Measurements from ENCODE around the gene PSMB2.

The PSMB2 gene

DNA sequence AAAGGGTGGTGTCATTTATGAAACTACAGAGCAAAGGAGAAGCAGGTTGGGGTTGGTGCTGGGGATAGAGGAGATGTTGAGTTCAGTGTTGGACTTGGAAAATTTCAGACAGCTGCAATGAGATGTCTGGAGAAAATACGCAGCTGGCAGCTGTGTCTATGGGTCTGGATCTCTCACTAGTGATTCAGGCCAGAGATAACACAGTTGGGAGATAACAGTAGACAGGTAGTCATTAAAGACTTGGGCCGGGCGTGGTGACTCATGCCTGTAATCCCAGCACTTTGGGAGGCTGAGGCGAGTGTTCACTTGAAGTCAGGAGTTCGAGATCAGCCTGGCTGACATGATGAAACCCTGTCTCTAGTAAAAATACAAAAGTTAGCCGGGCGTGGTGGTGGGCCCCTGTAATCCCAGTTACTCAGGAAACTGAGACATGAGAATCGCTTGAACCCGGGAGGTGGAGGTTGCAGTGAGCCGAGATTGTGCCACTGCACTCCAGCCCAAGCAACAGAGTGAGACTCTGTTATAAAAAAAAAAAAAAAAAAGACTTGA lies 70.7 kb downstream of the PSMB2 start:
- DNase-seq = peak; percentile 28

- peak; percentile 18 for DNase-seq
These were observed 71.4 kb downstream of the PSMB2 start for GRCh38 chr1:35569936-35570335.

- peak; percentile 83 for DNase-seq
These were observed 72.3 kb downstream of the PSMB2 start for GRCh38 chr1:35568975-35569395.

DNA sequence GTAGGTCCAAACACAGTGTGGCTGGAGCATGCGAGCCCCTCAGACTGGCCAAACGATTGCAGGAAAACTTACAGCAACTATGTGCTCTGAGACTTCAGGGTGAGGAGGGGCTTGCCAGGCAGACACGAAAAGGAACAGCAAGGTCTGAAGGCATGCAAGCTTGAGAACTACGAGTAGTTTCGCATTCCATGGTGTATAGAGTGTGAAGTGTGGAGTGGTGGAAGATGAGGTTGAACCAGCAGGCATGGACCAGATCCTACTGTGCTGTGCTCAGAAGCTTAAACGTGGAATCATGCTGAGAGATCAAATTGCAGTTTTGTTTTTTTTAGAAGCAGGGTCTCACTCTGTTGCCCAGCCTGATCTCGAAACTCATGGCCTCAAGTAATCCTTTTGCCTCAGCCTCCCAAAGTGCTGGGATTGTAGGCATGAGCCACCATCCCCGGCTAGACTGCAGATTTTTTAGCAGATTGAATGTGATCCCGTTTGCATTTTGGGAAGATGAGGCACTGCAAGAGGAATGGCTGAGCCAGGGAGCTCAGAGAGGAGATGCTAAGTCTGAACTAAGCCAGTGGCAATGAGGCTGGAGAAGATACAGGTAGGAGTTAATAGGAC lies 73.3 kb downstream of the PSMB2 start:
- peak; percentile 41 for DNase-seq

- no peak for DNase-seq
These were observed 75.6 kb downstream of the PSMB2 start for GRCh38 chr1:35565742-35566133.

DNA sequence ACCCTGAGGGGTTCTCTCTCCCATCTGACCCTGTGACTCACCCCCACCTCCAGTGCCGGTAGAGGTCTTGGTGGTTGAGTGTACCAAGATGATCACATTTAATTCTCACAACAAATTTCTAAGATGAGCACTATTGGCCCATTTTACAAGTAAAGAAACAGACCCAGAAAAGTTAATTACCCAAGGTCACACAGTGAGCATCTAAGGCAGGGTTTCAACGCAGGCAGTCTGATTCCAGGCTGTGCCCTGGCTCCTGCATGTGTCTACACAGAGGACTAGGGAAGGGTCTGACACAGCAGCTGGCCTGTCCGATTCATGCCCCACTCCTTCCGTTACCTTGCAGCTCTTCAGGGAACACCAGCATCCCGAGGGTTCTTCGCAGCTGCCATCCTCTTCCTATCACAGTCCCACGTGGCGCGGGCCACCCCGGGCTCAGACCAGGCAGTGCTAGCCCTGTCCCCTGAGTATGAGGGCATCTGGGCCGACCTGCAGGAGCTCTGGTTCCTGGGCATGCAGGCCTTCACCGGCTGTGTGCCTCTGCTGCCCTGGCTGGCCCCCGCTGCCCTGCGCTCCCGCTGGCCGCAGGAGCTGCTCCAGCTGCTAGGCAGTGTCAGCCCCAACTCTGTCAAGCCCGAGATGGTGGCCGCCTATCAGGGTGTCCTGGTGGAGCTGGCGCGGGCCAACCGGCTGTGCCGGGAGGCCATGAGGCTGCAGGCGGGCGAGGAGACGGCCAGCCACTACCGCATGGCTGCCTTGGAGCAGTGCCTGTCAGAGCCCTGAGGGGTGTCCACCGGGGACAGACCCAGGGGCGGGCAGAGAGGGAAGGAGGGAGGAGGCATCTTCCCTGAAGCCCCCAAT lies 76.2 kb downstream of the PSMB2 start:
- no peak for DNase-seq

GRCh38 chr1:35564037-35564883 lies 77.1 kb downstream of the PSMB2 start:
- DNase-seq = peak; percentile 91

GRCh38 chr1:35563166-35563565 lies 78.2 kb downstream of the PSMB2 start:
- no peak for DNase-seq

GRCh38 chr1:35561972-35562680 lies 79.2 kb downstream of the PSMB2 start:
- no peak for DNase-seq

- no peak for DNase-seq
These were observed 79.9 kb downstream of the PSMB2 start for GRCh38 chr1:35561297-35561971.

DNA sequence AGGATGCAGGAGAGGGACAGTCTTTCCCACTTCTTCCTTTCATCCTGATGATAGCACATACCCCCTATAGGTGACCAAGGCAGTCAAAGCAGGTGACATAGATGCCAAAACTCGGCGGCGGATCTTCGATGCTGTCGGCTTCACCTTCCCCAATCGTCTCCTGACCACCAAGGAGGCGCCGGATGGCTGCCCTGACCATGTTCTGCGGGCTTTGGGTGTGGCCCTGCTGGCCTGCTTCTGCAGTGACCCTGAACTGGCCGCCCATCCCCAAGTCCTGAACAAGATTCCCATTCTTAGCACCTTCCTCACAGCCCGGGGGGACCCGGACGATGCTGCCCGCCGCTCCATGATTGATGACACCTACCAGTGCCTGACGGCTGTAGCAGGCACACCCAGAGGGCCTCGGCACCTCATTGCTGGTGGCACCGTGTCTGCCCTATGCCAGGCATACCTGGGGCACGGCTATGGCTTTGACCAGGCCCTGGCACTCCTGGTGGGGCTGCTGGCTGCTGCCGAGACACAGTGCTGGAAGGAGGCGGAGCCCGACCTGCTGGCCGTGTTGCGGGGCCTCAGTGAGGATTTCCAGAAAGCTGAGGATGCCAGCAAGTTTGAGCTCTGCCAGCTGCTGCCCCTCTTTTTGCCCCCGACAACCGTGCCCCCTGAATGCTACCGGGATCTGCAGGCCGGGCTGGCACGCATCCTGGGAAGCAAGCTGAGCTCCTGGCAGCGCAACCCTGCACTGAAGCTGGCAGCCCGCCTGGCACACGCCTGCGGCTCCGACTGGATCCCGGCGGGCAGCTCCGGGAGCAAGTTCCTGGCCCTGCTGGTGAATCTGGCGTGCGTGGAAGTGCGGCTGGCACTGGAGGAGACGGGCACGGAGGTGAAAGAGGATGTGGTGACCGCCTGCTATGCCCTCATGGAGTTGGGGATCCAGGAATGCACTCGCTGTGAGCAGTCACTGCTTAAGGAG lies 80.8 kb downstream of the PSMB2 start:
- no peak for DNase-seq

GRCh38 chr1:35559317-35559944 lies 81.9 kb downstream of the PSMB2 start:
- DNase-seq = no peak

- DNase-seq = no peak
These were observed 82.7 kb downstream of the PSMB2 start for GRCh38 chr1:35558374-35559316.

GRCh38 chr1:35557611-35558373 lies 83.5 kb downstream of the PSMB2 start, which contains the start of gene NCDN:
NCDN (plus strand) TSS chr1:35557799; CDS start chr1:35558191, 392 bp downstream.
- peak; percentile 96 for DNase-seq

GRCh38 chr1:35557118-35557610 lies 84.2 kb downstream of the PSMB2 start, which contains the start of gene KIAA0319L:
KIAA0319L (minus strand) TSS chr1:35557403; CDS start chr1:35554491, 2,912 bp downstream.
- DNase-seq = no peak

DNA sequence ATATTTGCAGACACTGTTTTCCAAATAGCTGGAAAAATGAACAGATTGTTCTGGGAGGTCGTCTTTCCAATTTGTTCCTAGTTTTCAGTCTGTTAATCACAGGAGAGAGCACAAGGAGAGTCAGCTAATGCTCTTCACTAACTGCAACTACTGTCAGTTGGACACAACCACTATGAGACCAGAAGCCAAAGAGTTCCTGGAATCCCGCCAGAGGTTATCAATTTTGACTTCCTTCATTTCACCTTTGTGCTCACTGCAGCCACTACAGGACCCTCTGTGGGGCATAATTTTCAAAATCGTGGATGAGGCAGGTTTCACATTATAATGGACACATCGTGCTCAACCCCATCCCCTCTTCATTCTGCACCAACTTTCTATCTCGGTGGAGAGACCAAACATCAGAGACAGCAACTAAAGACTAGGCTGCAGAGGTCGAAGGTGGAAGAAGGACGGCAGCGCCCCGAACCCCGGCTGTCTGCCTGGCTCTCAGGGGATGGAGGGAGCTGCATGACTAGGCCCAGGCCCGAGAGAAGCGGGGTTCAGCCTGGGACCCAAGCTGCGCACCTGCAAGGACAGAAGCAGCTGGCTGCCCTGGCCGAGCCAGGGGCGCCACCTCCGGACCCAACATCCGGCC lies 84.7 kb downstream of the PSMB2 start:
- no peak for DNase-seq

Data from activated CD8-positive, alpha-beta memory T cell treated with anti-CD3 and anti-CD28 coated beads, Interleukin-2, amount 50 U/mL, for 48 hours (primary cell).